ENCODE data around the gene PRLH. TPM values are rescaled to one million over a fixed set of nuclear protein-coding genes. Genes with fewer than 3 reads are reported as not detected.

The PRLH gene
- total RNA-seq = not detected in 2 replicates
- long read RNA-seq = 0 reads

DNA sequence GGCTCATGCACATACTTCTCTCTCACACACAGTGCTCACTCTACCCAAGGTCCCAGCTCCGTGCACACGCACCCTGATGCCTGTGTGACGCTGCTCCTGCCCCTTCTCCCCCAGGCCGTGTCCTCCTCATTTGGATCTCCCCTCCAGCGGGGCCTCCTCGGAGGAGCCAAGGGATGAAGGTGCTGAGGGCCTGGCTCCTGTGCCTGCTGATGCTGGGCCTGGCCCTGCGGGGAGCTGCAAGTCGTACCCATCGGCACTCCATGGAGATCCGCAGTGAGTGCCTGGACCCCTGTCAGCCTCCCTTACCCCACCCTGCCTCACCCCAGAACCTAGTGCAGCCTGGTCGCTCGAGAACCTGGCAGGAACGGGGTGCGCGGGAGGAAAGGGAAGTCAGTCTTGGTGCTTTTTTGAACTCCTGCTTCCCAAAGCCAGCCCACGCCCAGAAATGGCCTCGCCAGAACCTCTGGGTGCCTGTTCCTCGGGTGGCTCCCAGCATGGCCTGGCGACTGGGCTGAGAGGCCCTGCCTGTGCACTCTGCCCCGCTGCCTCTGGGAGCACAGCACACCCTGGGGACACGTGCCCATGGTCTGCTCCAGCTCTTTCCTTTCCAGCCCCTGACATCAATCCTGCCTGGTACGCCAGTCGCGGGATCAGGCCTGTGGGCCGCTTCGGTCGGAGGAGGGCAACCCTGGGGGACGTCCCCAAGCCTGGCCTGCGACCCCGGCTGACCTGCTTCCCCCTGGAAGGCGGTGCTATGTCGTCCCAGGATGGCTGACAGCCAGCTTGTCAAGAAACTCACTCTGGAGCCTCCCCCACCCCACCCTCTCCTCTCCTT, at the start of gene PRLH:
TSS of gene PRLH (plus strand) at position 174 of the 835 bp plus-strand sequence. CDS start at position 174, 0 bp downstream.
- Mint-ChIP-seq H3K4me1 (ENCODE audit: unreplicated experiment) (peaks cover 2% of the 10 kb centered on the region), H3K27me3 (ENCODE audit: unreplicated experiment) (peaks cover 13% of the 10 kb centered on the region), H3K9me3 (ENCODE audit: unreplicated experiment) (no peaks in the 10 kb centered on the region), H3K4me3 (ENCODE audit: unreplicated experiment) (no peak within 1 kb of the TSS), H3K36me3 (ENCODE audit: unreplicated experiment) (no peaks in the 10 kb centered on the region), H3K27ac (ENCODE audit: unreplicated experiment) (no peak within 1 kb of the TSS)
- TF ChIP-seq CTCF (IDR thresholded peaks at IDR 0.05) = no peak
- no peak for DNase-seq (ENCODE audit: extremely low spot score, unreplicated experiment)

- no peaks in the 10 kb centered on the region for H3K27me3 Mint-ChIP-seq (ENCODE audit: unreplicated experiment)
- no peaks in the 10 kb centered on the region for H3K9me3 Mint-ChIP-seq (ENCODE audit: unreplicated experiment)
- no peak for TF ChIP-seq CTCF (IDR thresholded peaks at IDR 0.05)
- no peak overlapping the region for H3K27ac Mint-ChIP-seq (ENCODE audit: unreplicated experiment)
- H3K36me3 Mint-ChIP-seq (ENCODE audit: unreplicated experiment) = peaks cover 6% of the 10 kb centered on the region
- peaks cover 10% of the 10 kb centered on the region for H3K4me1 Mint-ChIP-seq (ENCODE audit: unreplicated experiment)
- H3K4me3 Mint-ChIP-seq (ENCODE audit: unreplicated experiment) = no peak overlapping the region
- no peak for DNase-seq (ENCODE audit: extremely low spot score, unreplicated experiment)
Measured at GRCh38 chr2:237517163-237517562, 49.2 kb upstream of the PRLH start.

DNA sequence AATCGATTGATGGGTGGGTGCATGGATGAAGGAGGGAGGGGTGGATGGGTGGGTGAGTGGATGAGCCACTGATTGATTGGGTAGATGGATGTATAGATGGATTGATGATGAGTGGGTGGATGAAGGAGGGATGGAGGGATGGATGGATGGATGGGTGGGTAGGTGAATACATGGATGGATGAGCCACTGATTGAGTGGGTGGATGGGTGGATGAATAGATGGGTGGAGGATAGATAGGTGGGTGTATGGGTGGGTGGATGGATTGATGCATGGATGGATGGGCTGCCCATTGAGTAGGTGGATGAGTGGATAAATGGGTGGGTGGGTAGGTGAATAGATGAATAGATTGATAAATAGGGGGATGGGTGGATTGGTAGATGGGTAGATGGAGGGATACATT, 48.4 kb upstream of the PRLH start:
- Mint-ChIP-seq H3K27me3 (ENCODE audit: unreplicated experiment) (no peaks in the 10 kb centered on the region), H3K4me3 (ENCODE audit: unreplicated experiment) (no peak overlapping the region), H3K27ac (ENCODE audit: unreplicated experiment) (no peak overlapping the region), H3K36me3 (ENCODE audit: unreplicated experiment) (peaks cover 6% of the 10 kb centered on the region), H3K9me3 (ENCODE audit: unreplicated experiment) (no peaks in the 10 kb centered on the region), H3K4me1 (ENCODE audit: unreplicated experiment) (peaks cover 6% of the 10 kb centered on the region)
- TF ChIP-seq CTCF (IDR thresholded peaks at IDR 0.05) = no peak
- DNase-seq (ENCODE audit: extremely low spot score, unreplicated experiment) = no peak

DNA sequence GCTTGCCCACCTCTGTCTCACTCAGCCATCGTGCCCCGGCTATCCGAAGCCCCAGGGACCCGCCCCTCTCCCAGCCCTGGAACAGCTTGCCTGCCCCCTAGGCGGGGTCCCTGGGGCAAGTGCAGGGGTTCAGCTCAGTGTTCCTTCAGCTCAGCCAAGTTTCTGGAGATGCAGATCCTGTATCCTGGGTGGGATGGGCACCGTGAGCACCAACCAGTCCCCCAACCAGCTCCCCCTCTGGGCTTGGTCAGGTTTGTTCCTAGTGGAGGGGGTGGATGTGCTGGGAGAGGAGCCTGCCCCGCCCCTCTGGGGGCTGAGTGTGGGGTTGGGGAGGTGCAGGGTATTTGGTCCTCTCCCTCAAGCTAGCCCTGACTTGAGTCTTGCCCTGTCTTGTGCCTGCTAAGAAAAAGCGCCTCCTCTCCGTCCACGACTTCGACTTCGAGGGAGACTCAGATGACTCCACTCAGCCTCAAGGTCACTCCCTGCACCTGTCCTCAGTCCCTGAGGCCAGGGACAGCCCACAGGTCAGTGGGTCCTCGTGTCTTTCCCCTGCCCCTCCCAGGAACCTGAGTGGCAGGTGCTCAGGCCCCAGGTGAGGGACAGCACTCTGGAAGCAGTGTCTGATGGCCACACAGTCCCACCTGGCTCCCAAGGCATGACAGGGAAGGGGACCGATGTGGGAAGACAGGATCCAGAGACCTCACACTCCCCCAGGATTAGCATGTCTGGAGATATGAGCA, 46.7 kb upstream of the PRLH start:
- no peak for DNase-seq (ENCODE audit: extremely low spot score, unreplicated experiment)
- Mint-ChIP-seq H3K4me1 (ENCODE audit: unreplicated experiment) (no peaks in the 10 kb centered on the region), H3K4me3 (ENCODE audit: unreplicated experiment) (no peak overlapping the region), H3K36me3 (ENCODE audit: unreplicated experiment) (peaks cover 6% of the 10 kb centered on the region), H3K27ac (ENCODE audit: unreplicated experiment) (no peak overlapping the region), H3K27me3 (ENCODE audit: unreplicated experiment) (no peaks in the 10 kb centered on the region), H3K9me3 (ENCODE audit: unreplicated experiment) (no peaks in the 10 kb centered on the region)
- TF ChIP-seq CTCF (IDR thresholded peaks at IDR 0.05) = no peak

DNA sequence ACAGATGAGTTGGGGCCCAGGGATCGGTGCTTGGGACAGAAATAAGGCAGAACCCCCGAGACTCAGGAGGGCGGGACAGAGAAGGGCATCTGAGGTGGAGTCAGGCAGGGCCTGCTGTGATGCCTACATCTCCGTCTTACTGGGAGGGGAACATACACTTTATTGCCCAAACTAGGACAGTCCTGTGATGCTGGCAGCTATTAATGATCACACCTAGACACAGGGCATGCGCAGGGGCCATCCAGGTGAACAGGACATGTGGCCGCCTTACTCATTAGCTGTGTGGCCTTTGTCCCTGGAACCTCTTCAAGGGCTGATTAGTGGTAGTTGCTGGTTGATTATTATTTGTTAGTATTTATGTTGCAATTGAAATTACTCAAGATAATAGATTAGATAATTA, 46.1 kb upstream of the PRLH start:
- no peak for DNase-seq (ENCODE audit: extremely low spot score, unreplicated experiment)
- no peaks in the 10 kb centered on the region for H3K9me3 Mint-ChIP-seq (ENCODE audit: unreplicated experiment)
- no peak for TF ChIP-seq CTCF (IDR thresholded peaks at IDR 0.05)
- peaks cover 6% of the 10 kb centered on the region for H3K36me3 Mint-ChIP-seq (ENCODE audit: unreplicated experiment)
- H3K4me1 Mint-ChIP-seq (ENCODE audit: unreplicated experiment) = no peaks in the 10 kb centered on the region
- no peak overlapping the region for H3K27ac Mint-ChIP-seq (ENCODE audit: unreplicated experiment)
- H3K4me3 Mint-ChIP-seq (ENCODE audit: unreplicated experiment) = no peak overlapping the region
- H3K27me3 Mint-ChIP-seq (ENCODE audit: unreplicated experiment) = no peaks in the 10 kb centered on the region

All from osteocyte (in vitro differentiated cells).